ENCODE results near the gene ARHGAP6.
A peak's percentile ranks its signal among the peaks of the same experiment; 100 is the strongest.

ARHGAP6 gene

GRCh38 chrX:11575332-11575731 is 90.4 kb downstream of the ARHGAP6 start:
- no peak for DNase-seq

DNA sequence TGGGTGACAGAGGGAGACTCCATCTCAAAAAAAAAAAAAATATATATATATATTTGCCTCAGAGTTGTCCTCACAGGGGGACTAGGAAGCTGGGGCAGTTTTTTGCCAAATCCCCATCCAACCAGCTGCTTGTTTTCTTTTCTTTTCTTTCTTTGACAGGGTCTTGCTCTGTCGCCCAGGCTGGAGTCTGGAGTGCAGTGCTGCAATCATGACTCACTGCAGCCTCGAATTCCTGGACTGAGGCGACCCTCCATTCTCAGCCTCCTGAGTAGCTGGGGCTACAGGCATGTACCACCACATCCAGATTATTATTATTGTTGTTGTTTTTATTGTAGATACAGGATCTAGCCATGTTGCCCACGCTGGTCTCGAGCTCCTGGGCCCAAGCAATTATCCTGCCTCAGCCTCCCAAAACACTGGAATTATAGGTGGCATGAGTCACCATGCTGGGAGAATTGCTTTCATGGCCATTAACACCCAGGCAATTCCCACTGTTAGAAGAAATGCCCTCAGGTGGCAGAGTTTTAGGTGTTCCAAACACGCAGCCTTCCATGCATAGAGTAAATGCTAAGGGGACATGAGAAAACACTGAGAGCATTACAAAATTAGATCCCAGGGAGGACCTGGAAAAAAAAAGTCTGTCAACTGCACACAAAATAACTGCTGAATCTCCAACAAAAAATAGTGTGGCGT is 98.0 kb downstream of the ARHGAP6 start:
- no peak for DNase-seq

GRCh38 chrX:11566789-11567188 is 98.9 kb downstream of the ARHGAP6 start:
- no peak for DNase-seq

DNA sequence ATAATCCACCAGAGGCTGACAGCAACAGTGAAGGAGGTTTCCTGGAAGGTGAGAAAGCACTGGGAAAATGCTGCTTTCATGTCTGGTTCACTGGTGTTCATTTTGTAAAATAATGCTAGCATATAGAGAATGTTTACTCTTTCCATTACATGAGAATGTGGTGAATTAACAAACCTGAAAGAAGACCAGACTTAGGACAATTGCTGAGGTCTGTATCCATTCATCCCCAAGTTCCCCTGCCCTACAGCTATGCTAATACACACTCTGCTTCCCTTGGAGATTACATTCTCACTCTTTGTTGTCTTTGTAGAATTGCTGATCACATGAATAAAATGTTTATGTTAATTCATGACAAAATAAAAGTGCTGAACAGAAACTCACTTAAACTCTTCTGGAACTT is 99.5 kb downstream of the ARHGAP6 start:
- no peak for DNase-seq

DNA sequence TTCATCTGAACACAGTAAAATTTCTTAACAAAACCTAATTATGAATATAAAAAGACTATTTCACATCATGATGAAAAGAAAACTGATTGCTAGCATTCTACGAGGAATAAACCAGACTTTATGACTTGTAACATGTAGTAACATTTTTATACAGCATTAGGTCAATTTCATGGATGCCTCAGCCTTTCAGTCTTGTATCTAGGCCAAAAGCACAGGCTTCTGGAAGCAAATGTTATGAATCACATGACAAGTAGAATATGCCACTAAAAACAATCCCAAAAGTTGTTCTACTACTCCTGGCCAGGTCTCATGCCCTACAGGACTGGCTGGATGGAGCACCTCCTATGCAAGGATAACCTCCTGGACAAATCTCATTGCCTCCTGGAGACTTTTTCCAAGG is 101.2 kb downstream of the ARHGAP6 start:
- no peak for DNase-seq

GRCh38 chrX:11562570-11562969 is 103.2 kb downstream of the ARHGAP6 start:
- no peak for DNase-seq

DNA sequence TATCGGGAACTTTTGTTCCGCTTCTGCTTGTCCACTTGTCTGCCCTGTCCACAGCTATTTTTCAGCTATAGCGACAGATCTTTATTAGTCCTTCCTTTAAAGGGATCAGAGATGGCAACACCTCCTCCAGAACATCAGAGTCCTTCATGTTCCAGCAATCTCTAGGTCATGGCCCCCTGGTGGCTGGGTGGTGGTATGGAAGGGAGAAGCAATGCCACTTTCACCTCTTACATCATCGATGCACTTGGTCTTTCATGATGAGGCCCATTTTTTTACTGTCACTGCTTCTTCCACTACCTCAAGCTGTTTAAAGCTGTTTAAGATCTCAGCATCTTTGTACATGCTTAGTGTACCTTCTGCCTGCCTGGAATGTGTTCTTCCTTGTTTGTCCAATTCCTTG is 106.7 kb downstream of the ARHGAP6 start:
- peak; percentile 19 to 53 for DNase-seq

- no peak for DNase-seq
These were observed 108.6 kb downstream of the ARHGAP6 start for GRCh38 chrX:11557120-11557519.

DNA sequence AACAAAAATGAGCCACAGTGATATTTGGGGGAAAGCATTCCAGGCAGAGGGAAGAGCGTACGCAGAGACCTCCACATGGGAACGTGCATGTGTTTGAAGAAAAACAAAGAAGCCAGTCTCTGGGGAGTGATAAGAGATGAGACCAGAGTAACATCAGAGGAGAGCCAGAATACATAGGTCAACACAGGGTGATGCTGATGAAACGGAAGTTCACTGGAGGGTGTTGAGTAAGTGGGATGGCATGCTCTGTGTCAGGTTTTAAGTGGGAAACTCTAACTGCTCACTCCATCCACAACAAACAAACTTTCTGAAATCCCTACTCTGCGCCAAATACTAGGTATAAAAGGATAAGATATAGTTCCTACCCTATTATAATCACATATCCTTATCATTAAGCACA is 110.0 kb downstream of the ARHGAP6 start:
- no peak for DNase-seq

DNA sequence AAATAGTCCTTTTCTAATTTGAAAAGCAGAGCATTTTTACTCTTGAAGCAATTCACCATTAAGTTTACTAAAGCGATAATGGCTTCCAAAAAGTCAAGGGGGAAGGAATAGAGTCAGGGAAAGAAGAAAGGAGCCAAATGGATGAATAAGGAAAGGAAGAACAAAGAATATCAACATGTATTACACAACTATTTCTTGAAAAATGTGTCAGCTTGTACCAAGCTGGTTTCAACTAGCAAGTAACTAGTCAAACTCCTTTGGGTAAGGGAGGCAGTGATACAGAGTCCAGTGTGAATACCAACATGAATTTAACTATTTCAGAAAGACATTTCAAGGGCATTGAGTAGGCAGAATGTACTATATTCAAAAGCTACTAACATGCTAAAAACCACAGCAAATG is 112.1 kb downstream of the ARHGAP6 start:
- no peak for DNase-seq

- DNase-seq, result no peak
These were observed 114.6 kb downstream of the ARHGAP6 start for GRCh38 chrX:11551151-11551550.

- DNase-seq, result no peak
These were observed 118.8 kb downstream of the ARHGAP6 start for GRCh38 chrX:11546917-11547316.

GRCh38 chrX:11543249-11543648 is 122.5 kb downstream of the ARHGAP6 start:
- no peak for DNase-seq

DNA sequence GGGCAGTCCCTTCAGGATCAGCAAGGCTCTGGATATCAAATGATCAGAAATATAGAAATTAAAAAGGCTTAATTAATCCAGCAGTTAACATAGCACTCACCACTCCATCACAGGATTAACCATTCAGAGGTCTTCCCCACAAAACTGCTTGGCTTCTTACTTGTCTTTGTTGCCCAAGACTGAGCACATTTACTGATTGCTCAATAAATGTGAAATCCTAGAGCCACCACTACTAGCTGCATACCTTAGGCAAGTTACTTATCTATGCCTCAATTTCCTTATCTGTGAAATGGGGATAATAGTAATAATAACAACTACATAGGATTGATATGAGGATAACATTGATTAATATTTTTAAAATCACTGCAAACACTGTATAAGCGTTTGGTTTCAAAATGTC is 124.2 kb downstream of the ARHGAP6 start:
- DNase-seq, result no peak

DNA sequence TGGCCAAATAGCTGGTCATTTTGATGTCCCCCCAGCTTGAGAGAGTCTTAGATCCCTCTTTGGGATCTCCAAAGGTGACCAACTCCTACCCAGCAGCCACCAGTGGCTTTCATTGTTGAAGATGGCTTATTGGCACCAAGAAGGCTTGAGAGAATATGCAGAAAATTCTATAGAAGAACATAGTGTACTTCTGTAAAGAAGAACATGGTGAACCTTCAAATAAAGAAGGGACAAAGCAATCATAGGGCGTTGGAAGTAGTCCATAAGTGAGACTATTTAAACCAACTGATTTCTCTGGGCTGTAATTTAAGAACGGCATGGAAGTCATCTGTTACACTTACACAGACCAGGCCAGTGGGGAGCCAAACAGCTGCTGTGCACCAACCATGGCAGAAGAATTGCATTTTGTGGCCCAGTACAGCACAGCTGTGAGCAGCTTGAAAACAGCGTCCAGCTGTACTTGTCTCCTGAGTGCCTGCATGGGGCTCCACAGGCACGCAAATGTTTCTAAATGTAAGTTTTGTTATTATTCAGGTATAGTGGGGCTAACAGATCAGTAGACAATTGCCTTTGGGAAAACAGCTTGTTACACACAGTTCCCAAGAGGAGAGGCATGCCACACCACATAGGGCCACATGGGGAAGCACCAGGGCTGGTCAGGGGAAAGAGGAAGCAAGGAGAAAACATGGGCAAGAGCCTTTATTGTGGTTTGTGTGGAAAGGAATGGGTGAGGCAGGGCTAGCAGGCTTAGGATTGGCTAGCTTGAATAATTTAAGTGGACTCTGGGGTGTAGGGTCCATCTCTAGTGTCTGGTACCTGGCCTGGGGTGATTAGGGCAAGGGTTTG is 125.0 kb downstream of the ARHGAP6 start:
- DNase-seq, result peak; percentile 31 to 40

- peak in 1 of 2 donors; percentile 26 for DNase-seq
These were observed 128.6 kb downstream of the ARHGAP6 start for GRCh38 chrX:11537141-11537540.

GRCh38 chrX:11535156-11535919 is 130.4 kb downstream of the ARHGAP6 start:
- no peak for DNase-seq

- DNase-seq, result peak; percentile 56 to 69
These were observed 132.5 kb downstream of the ARHGAP6 start for GRCh38 chrX:11533199-11533651.

GRCh38 chrX:11532291-11533078 is 133.2 kb downstream of the ARHGAP6 start:
- DNase-seq, result no peak

- DNase-seq, result peak; percentile 3 to 10
These were observed 134.5 kb downstream of the ARHGAP6 start for GRCh38 chrX:11531226-11531625.

DNA sequence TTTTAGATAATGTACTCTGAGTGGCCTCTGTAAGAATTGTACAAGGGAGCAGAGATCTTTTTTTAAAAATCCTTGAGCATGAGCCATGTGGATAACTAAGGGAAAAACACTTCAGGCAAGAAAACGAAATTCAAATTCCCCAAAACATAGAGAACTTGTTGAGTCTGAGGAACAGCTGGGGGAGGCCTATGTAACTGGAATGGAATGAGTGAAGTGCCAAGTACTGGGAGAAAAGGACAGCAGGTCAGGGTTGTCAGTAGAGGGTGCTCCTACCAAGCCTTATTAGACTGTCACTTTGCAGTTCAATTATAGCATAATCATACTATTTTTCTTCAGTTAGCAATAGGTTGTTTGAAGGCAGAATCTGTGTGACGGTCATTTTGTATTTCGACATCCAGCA is 135.1 kb downstream of the ARHGAP6 start:
- no peak for DNase-seq

DNA sequence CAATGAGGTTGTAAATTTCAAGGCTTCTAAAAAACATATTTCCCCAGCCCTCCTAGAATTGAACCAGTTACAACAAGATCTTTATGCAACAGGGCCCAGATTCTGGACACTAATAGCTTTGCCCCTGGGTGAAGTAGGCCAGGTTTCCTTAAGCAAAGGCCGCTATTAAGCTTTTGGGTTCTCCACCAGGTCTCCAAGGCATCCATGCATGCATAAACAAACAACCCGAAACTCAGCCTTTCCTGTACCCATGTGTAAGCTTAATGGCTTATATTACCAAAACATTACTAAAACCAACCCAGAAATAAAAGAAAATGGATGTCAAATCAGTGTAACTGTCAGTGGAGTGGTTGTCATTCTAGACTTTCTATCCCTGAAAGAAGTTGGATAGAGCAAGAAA is 137.1 kb downstream of the ARHGAP6 start:
- DNase-seq, result no peak

- DNase-seq, result no peak
These were observed 140.0 kb downstream of the ARHGAP6 start for GRCh38 chrX:11525685-11526084.

Data from inflammatory macrophage treated with lipopolysaccharide for 1 hour (primary cell).